Measurements from ENCODE around the gene C5orf47. TPM values are rescaled to one million over a fixed set of nuclear protein-coding genes. Genes with fewer than 3 reads are reported as not detected.
A peak's percentile ranks its signal among the peaks of the same experiment; 100 is the strongest.

C5orf47 gene
- total and polyA plus RNA-seq, 2 of the 8 experiments (the other 6 are each of a cell fraction or from before 2014, with no cell fraction given): 0.11 TPM; not detected in 1

- TF ChIP-seq HDAC2 (IDR thresholded peaks at IDR 0.05; ENCODE audit: borderline replicate concordance in 1 of 2, low read depth in 2 of 2, low read length in 2 of 2) (peak in 1 of 2 experiments; percentile 48; a peak in 1 of 4 replicates), TEAD4 (IDR thresholded peaks at IDR 0.05; ENCODE audit: low read depth, low read length) (0 out of 2 replicates have a peak, but pooled peaks have one; percentile 4), EP300 (IDR thresholded peaks at IDR 0.05; ENCODE audit: borderline replicate concordance in 1 of 2, low read depth in 2 of 2, low read length in 2 of 2) (no peak), CTBP2 (IDR thresholded peaks at IDR 0.05; ENCODE audit: borderline replicate concordance, insufficient read depth, insufficient read length, low read length) (no peak), CBX5 (IDR thresholded peaks at IDR 0.05; ENCODE audit: low read depth, low read length) (no peak), SIN3A (conservative IDR thresholded peaks at IDR 0.05 in 1 of 2, IDR thresholded peaks at IDR 0.05 in 1 of 2; ENCODE audit: low read depth in 1 of 2, low read length in 2 of 2) (peak; percentile 94 to 96), JUN (IDR thresholded peaks at IDR 0.05; ENCODE audit: low read depth, low read length) (no peak), ATF2 (IDR thresholded peaks at IDR 0.05; ENCODE audit: low read length) (no peak), BRCA1 (IDR thresholded peaks at IDR 0.05; ENCODE audit: low read depth, low read length) (no peak)
- TF ChIP-seq, protein P1, sequence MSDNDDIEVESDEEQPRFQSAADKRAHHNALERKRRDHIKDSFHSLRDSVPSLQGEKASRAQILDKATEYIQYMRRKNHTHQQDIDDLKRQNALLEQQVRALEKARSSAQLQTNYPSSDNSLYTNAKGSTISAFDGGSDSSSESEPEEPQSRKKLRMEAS (IDR thresholded peaks at IDR 0.05): peak; percentile 86
Observed at GRCh38 chr5:174045470-174046025, 56.6 kb downstream of the C5orf47 start, which contains the start of gene NSG2 (continued).

Measured in H1 (cell line).